ENCODE measurements around the gene UBAP1L.
"Not testable (repeated sequence)": the region's sequence is repeated elsewhere in the genome, so short reads cannot be mapped to it uniquely, and the experiment has no call there.

The UBAP1L gene

GRCh38 chr15:65096481-65097385 lies 18.3 kb downstream of the UBAP1L start:
- Histone ChIP-seq H2AFZ (ENCODE audit: low read depth, low read length) (no peak overlapping the region), H3K36me3 (ENCODE audit: insufficient read depth, low read length) (peaks cover 31% of the 10 kb centered on the region), H3K4me3 (ENCODE audit: low read length) (no peak overlapping the region), H3K4me1 (ENCODE audit: insufficient read depth, low read length) (no peaks in the 10 kb centered on the region), H3K9me3 (ENCODE audit: low read length) (no peaks in the 10 kb centered on the region), H3K27me3 (ENCODE audit: insufficient read depth, low read length) (no peaks in the 10 kb centered on the region)

- H3K36me3 ChIP-seq (ENCODE audit: insufficient read depth, low read length): peaks cover 31% of the 10 kb centered on the region
- no peaks in the 10 kb centered on the region for H3K4me1 ChIP-seq (ENCODE audit: insufficient read depth, low read length)
- no peak overlapping the region for H3K4me3 ChIP-seq (ENCODE audit: low read length)
- H3K27me3 ChIP-seq (ENCODE audit: insufficient read depth, low read length): no peaks in the 10 kb centered on the region
- no peak overlapping the region for H2AFZ ChIP-seq (ENCODE audit: low read depth, low read length)
- H3K9me3 ChIP-seq (ENCODE audit: low read length): no peaks in the 10 kb centered on the region
Observed at GRCh38 chr15:65095747-65096104, 19.3 kb downstream of the UBAP1L start.

GRCh38 chr15:65095011-65095746 lies 19.8 kb downstream of the UBAP1L start:
- no peak overlapping the region for H3K4me3 ChIP-seq (ENCODE audit: low read length)
- no peaks in the 10 kb centered on the region for H3K9me3 ChIP-seq (ENCODE audit: low read length)
- H3K36me3 ChIP-seq (ENCODE audit: insufficient read depth, low read length): peaks cover 27% of the 10 kb centered on the region
- no peaks in the 10 kb centered on the region for H3K27me3 ChIP-seq (ENCODE audit: insufficient read depth, low read length)
- no peaks in the 10 kb centered on the region for H3K4me1 ChIP-seq (ENCODE audit: insufficient read depth, low read length)
- no peak overlapping the region for H2AFZ ChIP-seq (ENCODE audit: low read depth, low read length)

GRCh38 chr15:65094294-65094995 lies 20.6 kb downstream of the UBAP1L start:
- Histone ChIP-seq H3K4me3 (ENCODE audit: low read length) (no peak overlapping the region), H3K4me1 (ENCODE audit: insufficient read depth, low read length) (peaks cover under 1% of the 10 kb centered on the region), H3K27me3 (ENCODE audit: insufficient read depth, low read length) (no peaks in the 10 kb centered on the region), H2AFZ (ENCODE audit: low read depth, low read length) (no peak overlapping the region), H3K9me3 (ENCODE audit: low read length) (no peaks in the 10 kb centered on the region), H3K36me3 (ENCODE audit: insufficient read depth, low read length) (peaks cover 21% of the 10 kb centered on the region)

- not testable (repeated sequence) for H3K27me3 ChIP-seq (ENCODE audit: insufficient read depth, low read length); H3K9me3 ChIP-seq (ENCODE audit: low read length); H3K4me1 ChIP-seq (ENCODE audit: insufficient read depth, low read length); H2AFZ ChIP-seq (ENCODE audit: low read depth, low read length); H3K4me3 ChIP-seq (ENCODE audit: low read length)
- H3K36me3 ChIP-seq (ENCODE audit: insufficient read depth, low read length): peaks cover 15% of the 10 kb centered on the region
Observed at GRCh38 chr15:65093793-65094170, 21.2 kb downstream of the UBAP1L start.

GRCh38 chr15:65092911-65093792 lies 21.8 kb downstream of the UBAP1L start:
- Histone ChIP-seq H2AFZ (ENCODE audit: low read depth, low read length) (no peak overlapping the region), H3K27me3 (ENCODE audit: insufficient read depth, low read length) (no peaks in the 10 kb centered on the region), H3K4me3 (ENCODE audit: low read length) (no peak overlapping the region), H3K4me1 (ENCODE audit: insufficient read depth, low read length) (peaks cover 5% of the 10 kb centered on the region), H3K9me3 (ENCODE audit: low read length) (no peaks in the 10 kb centered on the region), H3K36me3 (ENCODE audit: insufficient read depth, low read length) (peaks cover 8% of the 10 kb centered on the region)

GRCh38 chr15:65091946-65092770 lies 22.8 kb downstream of the UBAP1L start:
- no peaks in the 10 kb centered on the region for H3K27me3 ChIP-seq (ENCODE audit: insufficient read depth, low read length)
- H3K4me3 ChIP-seq (ENCODE audit: low read length): no peak overlapping the region
- no peaks in the 10 kb centered on the region for H3K36me3 ChIP-seq (ENCODE audit: insufficient read depth, low read length)
- H2AFZ ChIP-seq (ENCODE audit: low read depth, low read length): no peak overlapping the region
- no peaks in the 10 kb centered on the region for H3K9me3 ChIP-seq (ENCODE audit: low read length)
- peaks cover 5% of the 10 kb centered on the region for H3K4me1 ChIP-seq (ENCODE audit: insufficient read depth, low read length)

GRCh38 chr15:65089206-65089824 lies 25.7 kb downstream of the UBAP1L start:
- Histone ChIP-seq H3K4me3 (ENCODE audit: low read length) (no peak overlapping the region), H3K9me3 (ENCODE audit: low read length) (no peaks in the 10 kb centered on the region), H3K36me3 (ENCODE audit: insufficient read depth, low read length) (no peaks in the 10 kb centered on the region), H2AFZ (ENCODE audit: low read depth, low read length) (no peak overlapping the region), H3K4me1 (ENCODE audit: insufficient read depth, low read length) (peaks cover 19% of the 10 kb centered on the region), H3K27me3 (ENCODE audit: insufficient read depth, low read length) (no peaks in the 10 kb centered on the region)

- H3K4me1 ChIP-seq (ENCODE audit: insufficient read depth, low read length): peaks cover 26% of the 10 kb centered on the region
- H3K4me3 ChIP-seq (ENCODE audit: low read length): no peak overlapping the region
- H3K36me3 ChIP-seq (ENCODE audit: insufficient read depth, low read length): no peaks in the 10 kb centered on the region
- H2AFZ ChIP-seq (ENCODE audit: low read depth, low read length): no peak overlapping the region
- no peaks in the 10 kb centered on the region for H3K9me3 ChIP-seq (ENCODE audit: low read length)
- no peaks in the 10 kb centered on the region for H3K27me3 ChIP-seq (ENCODE audit: insufficient read depth, low read length)
Observed at GRCh38 chr15:65088643-65089021, 26.4 kb downstream of the UBAP1L start.

GRCh38 chr15:65087873-65088642 lies 26.9 kb downstream of the UBAP1L start:
- H3K9me3 ChIP-seq (ENCODE audit: low read length): no peaks in the 10 kb centered on the region
- no peaks in the 10 kb centered on the region for H3K36me3 ChIP-seq (ENCODE audit: insufficient read depth, low read length)
- no peak overlapping the region for H3K4me3 ChIP-seq (ENCODE audit: low read length)
- no peak overlapping the region for H2AFZ ChIP-seq (ENCODE audit: low read depth, low read length)
- H3K27me3 ChIP-seq (ENCODE audit: insufficient read depth, low read length): no peaks in the 10 kb centered on the region
- peaks cover 31% of the 10 kb centered on the region for H3K4me1 ChIP-seq (ENCODE audit: insufficient read depth, low read length)

GRCh38 chr15:65087411-65087810 lies 27.6 kb downstream of the UBAP1L start:
- Histone ChIP-seq H3K4me3 (ENCODE audit: low read length) (no peak overlapping the region), H3K36me3 (ENCODE audit: insufficient read depth, low read length) (no peaks in the 10 kb centered on the region), H3K27me3 (ENCODE audit: insufficient read depth, low read length) (no peaks in the 10 kb centered on the region), H2AFZ (ENCODE audit: low read depth, low read length) (no peak overlapping the region), H3K9me3 (ENCODE audit: low read length) (no peaks in the 10 kb centered on the region), H3K4me1 (ENCODE audit: insufficient read depth, low read length) (peaks cover 38% of the 10 kb centered on the region)

All from neuron (in vitro differentiated cells).